B cell (primary cell): ENCODE measurements around the gene IFNA7. TPM values are rescaled to one million over a fixed set of nuclear protein-coding genes. Genes with fewer than 3 reads are reported as not detected.
"Not testable (repeated sequence)": the region's sequence is repeated elsewhere in the genome, so short reads cannot be mapped to it uniquely, and the experiment has no call there.

Experiments
- ATAC-seq: fragments of 200-7000 bp; cut with Tn5 transposase; one replicate; pipeline ENCODE4 v1.10.0; 2021; ENCODE audit warnings: low read depth, mild to moderate bottlenecking, moderate number of reproducible peaks, moderate library complexity
- CTCF ChIA-PET: fragments of 350-600 bp; sonication (Branson Sonifier 250); formaldehyde crosslinking; loops from one replicate; lab custom pipeline; 2021; ENCODE audit warnings: antibody characterized with exemption, inconsistent platforms; lab: Charles Lee
- POLR2A ChIA-PET: fragments of 350-600 bp; sonication (Branson Sonifier 250); formaldehyde crosslinking; loops from one replicate; lab custom pipeline; 2021; ENCODE audit warnings: antibody characterized with exemption; lab: Charles Lee
- DNase-seq: peaks from one replicate; pipeline ENCODE4 v3.0.0; 2013
- H2AFZ ChIP-seq: 2 replicates; pipeline ENCODE4 v1.6.1; 2012; ENCODE audit warnings: mild to moderate bottlenecking, low read depth, low read length; ENCODE audit not compliant: insufficient read depth, poor library complexity, severe bottlenecking
- H3K27ac ChIP-seq, 2 donors: 1 replicate in 1 of 2; 2 replicates in 1 of 2; pipeline ENCODE4 v1.5.1; 2012 to 2013; ENCODE audit warnings: low read length in 2 of 2, mild to moderate bottlenecking in 2 of 2, moderate library complexity in 1 of 2
- H3K27me3 ChIP-seq, 4 experiments: fragments of 200-600 bp in 1 of 4; sonication (generic) in 1 of 4; replicated peaks in 1 of 4; 1 replicate in 2 of 4; 2 replicates in 2 of 4; pipeline versions ENCODE4 v1.6.1 to v1.7.0; 2013 to 2016; ENCODE audit warnings: low read length in 3 of 4, mild to moderate bottlenecking in 2 of 4, mixed read lengths in 1 of 4, moderate library complexity in 1 of 4; ENCODE audit not compliant: insufficient read depth in 4 of 4, control insufficient read depth in 3 of 4; ENCODE audit errors: control extremely low read depth in 1 of 4
- H3K36me3 ChIP-seq, 2 experiments: replicated peaks in 1 of 2; 1 replicate in 1 of 2; 2 replicates in 1 of 2; pipeline versions ENCODE4 v1.6.1 to v1.7.1; 2013; ENCODE audit warnings: low read length in 1 of 2; ENCODE audit not compliant: insufficient read depth in 2 of 2, control insufficient read depth in 1 of 2; ENCODE audit errors: control extremely low read depth in 1 of 2, extremely low read depth in 1 of 2
- H3K4me1 ChIP-seq, 2 donors: fragments of 200-600 bp in 1 of 2; sonication (generic) in 1 of 2; 1 replicate in 1 of 2; 2 replicates in 1 of 2; pipeline versions ENCODE4 v1.5.1 to v1.6.1; 2013 to 2017; ENCODE audit warnings: low read length in 2 of 2; ENCODE audit not compliant: control insufficient read depth in 2 of 2, insufficient read depth in 2 of 2
- H3K4me2 ChIP-seq: replicated peaks from 2 replicates; pipeline ENCODE3; 2012; ENCODE audit warnings: mild to moderate bottlenecking, low read depth, low read length; ENCODE audit not compliant: poor library complexity, severe bottlenecking
- H3K4me3 ChIP-seq, 5 experiments: fragments of 200-600 bp in 1 of 5; sonication (generic) in 1 of 5; 1 replicate in 3 of 5; 2 replicates in 2 of 5; pipeline versions ENCODE4 v1.5.1 to v1.7.0; 2011 to 2016; ENCODE audit warnings: low read length in 4 of 5, mild to moderate bottlenecking in 4 of 5, low read depth in 2 of 5, control low read depth in 1 of 5, moderate library complexity in 1 of 5; ENCODE audit not compliant: insufficient read depth in 1 of 5; ENCODE audit errors: control extremely low read depth in 1 of 5, extremely low read depth in 1 of 5
- H3K79me2 ChIP-seq: fragments of 200-600 bp; sonication (generic); one replicate; pipeline ENCODE4 v1.6.0; 2016; ENCODE audit warnings: low read length; ENCODE audit not compliant: control insufficient read depth, insufficient read depth
- H3K9ac ChIP-seq: fragments of 200-600 bp; sonication (generic); 2 replicates; pipeline ENCODE4 v1.6.1; 2017; ENCODE audit warnings: mild to moderate bottlenecking, low read length, moderate library complexity
- H3K9me3 ChIP-seq, 3 donors: one replicate each; pipeline versions ENCODE4 v1.6.1 to v1.7.1; 2013; ENCODE audit warnings: low read length in 2 of 3; ENCODE audit not compliant: control insufficient read depth in 2 of 3, insufficient read depth in 1 of 3; ENCODE audit errors: control extremely low read depth in 1 of 3
- H4K20me1 ChIP-seq: 2 replicates; pipeline ENCODE4 v1.6.0; 2012; ENCODE audit warnings: mild to moderate bottlenecking, low read length; ENCODE audit not compliant: insufficient read depth, control insufficient read depth, poor library complexity, severe bottlenecking
- H3K27ac Mint-ChIP-seq: one replicate; pipeline ENCODE4 v1.8.0; 2021; ENCODE audit warnings: mixed read lengths
- H3K27me3 Mint-ChIP-seq: one replicate; pipeline ENCODE4 v1.8.0; 2021; ENCODE audit warnings: mixed read lengths
- H3K4me1 Mint-ChIP-seq: one replicate; pipeline ENCODE4 v1.8.0; 2021; ENCODE audit warnings: mixed read lengths
- H3K4me3 Mint-ChIP-seq: one replicate; pipeline ENCODE4 v1.8.0; 2021; ENCODE audit warnings: mixed read lengths
- H3K9me3 Mint-ChIP-seq: one replicate; pipeline ENCODE4 v1.8.0; 2022; ENCODE audit warnings: mixed read lengths; ENCODE audit not compliant: insufficient read depth
- CTCF ChIP-seq: fragments of 200-600 bp; IDR thresholded peaks from one replicate; pipeline ENCODE4 v1.8.0; 2022; ENCODE audit warnings: antibody characterized with exemption, mild to moderate bottlenecking
- EZH2 ChIP-seq: IDR thresholded peaks from 2 replicates; pipeline ENCODE4 v1.6.1; 2012; ENCODE audit warnings: borderline replicate concordance, low read depth, mild to moderate bottlenecking, moderate library complexity, low read length; ENCODE audit not compliant: insufficient read depth, poor library complexity, severe bottlenecking
- WGBS: methylation state at CpG from one replicate; pipeline ENCODE4 v1.1.5; 2013; ENCODE audit warnings: missing lambda C conversion rate; ENCODE audit not compliant: insufficient coverage; 5-methylcytosine and 5-hydroxymethylcytosine counted together
- intact Hi-C: fragments of 100-400 bp; cut with micrococcal nuclease; formaldehyde crosslinking; loops from one replicate; pipeline ENCODE4 v1.10.0; 2022
- polyA plus RNA-seq: library from polyadenylated mRNA; depleted of rRNA; stranded (reverse); fragments of >200 nt; gene quantifications from 2 replicates; pipeline ENCODE4 v1.2.3, GENCODE V29; 2012
- total RNA-seq, 2 donors: library from RNA; stranded (reverse); fragments of 120-200 nt in 1 of 2; gene quantifications; 1 replicate in 1 of 2; 2 replicates in 1 of 2; pipeline versions ENCODE4 v1.2.3 to v1.2.4, GENCODE V29; 2013 to 2022

The IFNA7 gene
- total and polyA plus RNA-seq, 2 donors (not counting 1 experiment from before 2014, with no cell fraction given), result not detected

GRCh38 chr9:21182810-21183736 lies 18.9 kb downstream of the IFNA7 start:
- H3K27ac Mint-ChIP-seq, H3K27ac ChIP-seq, H3K4me3 Mint-ChIP-seq, H3K9me3 ChIP-seq, H3K79me2 ChIP-seq, POLR2A ChIA-PET, H3K9ac ChIP-seq, H3K4me2 ChIP-seq, H3K4me1 ChIP-seq, H3K4me1 Mint-ChIP-seq, H4K20me1 ChIP-seq, H3K27me3 ChIP-seq, H3K36me3 ChIP-seq, H3K4me3 ChIP-seq, H3K9me3 Mint-ChIP-seq: not testable (repeated sequence)
- peak; percentile 32 for DNase-seq
- H2AFZ ChIP-seq, result peak overlapping the region; percentile 60
- peaks cover 11% of the 10 kb centered on the region for H3K27me3 Mint-ChIP-seq
- ATAC-seq, result peak; percentile 70
- WGBS, result no CpG with 5 or more reads among the region's 4 CpGs
- TF ChIP-seq CTCF, result peak; percentile 51
- intact Hi-C loops, result loop anchor here (1.0 kb wide), 1 partner anchor 606 kb away; no protein-coding TSS in a partner anchor
- CTCF ChIA-PET, result interaction anchor here (0.7 to 1.8 kb wide), 10 partner anchors 9 to 849 kb away, joined by 3 to 9 read pairs (median 4); partner anchors contain the start of gene IFNA7

- no peaks in the 10 kb centered on the region for H4K20me1 ChIP-seq
- WGBS, result no CpG with 5 or more reads among the region's 2 CpGs
- no peak overlapping the region for H3K27ac ChIP-seq
- intact Hi-C loops, result no loop called here
- Mint-ChIP-seq H3K4me1 (no peaks in the 10 kb centered on the region), H3K27ac (no peak overlapping the region), H3K4me3 (no peak overlapping the region), H3K27me3 (peaks cover 12% of the 10 kb centered on the region), H3K9me3 (no peaks in the 10 kb centered on the region)
- no peaks in the 10 kb centered on the region for H3K36me3 ChIP-seq
- no peak overlapping the region for H2AFZ ChIP-seq
- no peak overlapping the region for H3K9ac ChIP-seq
- H3K4me2 ChIP-seq, result no peak overlapping the region
- ChIA-PET POLR2A (no interaction called here), CTCF (interaction anchor here (1.4 kb wide), 1 partner anchor 8 kb away, joined by 3 read pairs; no protein-coding TSS in a partner anchor)
- H3K4me1 ChIP-seq, result no peaks in the 10 kb centered on the region
- DNase-seq (no peak), ATAC-seq (no peak)
- TF ChIP-seq CTCF (no peak), EZH2 (no peak)
- H3K4me3 ChIP-seq, result no peak overlapping the region
- no peaks in the 10 kb centered on the region for H3K9me3 ChIP-seq
- no peaks in the 10 kb centered on the region for H3K79me2 ChIP-seq
- no peaks in the 10 kb centered on the region for H3K27me3 ChIP-seq
Observed at GRCh38 chr9:21174671-21175070, 27.3 kb downstream of the IFNA7 start.
